ENCODE results near the gene CEACAM7.

The CEACAM7 gene

DNA sequence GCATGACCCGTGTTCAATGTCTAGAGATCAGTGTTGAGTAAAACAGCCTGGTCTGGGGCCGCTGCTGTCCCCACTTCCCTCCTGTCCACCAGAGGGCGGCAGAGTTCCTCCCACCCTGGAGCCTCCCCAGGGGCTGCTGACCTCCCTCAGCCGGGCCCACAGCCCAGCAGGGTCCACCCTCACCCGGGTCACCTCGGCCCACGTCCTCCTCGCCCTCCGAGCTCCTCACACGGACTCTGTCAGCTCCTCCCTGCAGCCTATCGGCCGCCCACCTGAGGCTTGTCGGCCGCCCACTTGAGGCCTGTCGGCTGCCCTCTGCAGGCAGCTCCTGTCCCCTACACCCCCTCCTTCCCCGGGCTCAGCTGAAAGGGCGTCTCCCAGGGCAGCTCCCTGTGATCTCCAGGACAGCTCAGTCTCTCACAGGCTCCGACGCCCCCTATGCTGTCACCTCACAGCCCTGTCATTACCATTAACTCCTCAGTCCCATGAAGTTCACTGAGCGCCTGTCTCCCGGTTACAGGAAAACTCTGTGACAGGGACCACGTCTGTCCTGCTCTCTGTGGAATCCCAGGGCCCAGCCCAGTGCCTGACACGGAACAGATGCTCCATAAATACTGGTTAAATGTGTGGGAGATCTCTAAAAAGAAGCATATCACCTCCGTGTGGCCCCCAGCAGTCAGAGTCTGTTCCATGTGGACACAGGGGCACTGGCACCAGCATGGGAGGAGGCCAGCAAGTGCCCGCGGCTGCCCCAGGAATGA is 18.9 kb upstream of the CEACAM7 start:
- peak; percentile 6 to 36 for DNase-seq (ENCODE audit: low read depth in 2 of 2)
- TF ChIP-seq, protein P1, sequence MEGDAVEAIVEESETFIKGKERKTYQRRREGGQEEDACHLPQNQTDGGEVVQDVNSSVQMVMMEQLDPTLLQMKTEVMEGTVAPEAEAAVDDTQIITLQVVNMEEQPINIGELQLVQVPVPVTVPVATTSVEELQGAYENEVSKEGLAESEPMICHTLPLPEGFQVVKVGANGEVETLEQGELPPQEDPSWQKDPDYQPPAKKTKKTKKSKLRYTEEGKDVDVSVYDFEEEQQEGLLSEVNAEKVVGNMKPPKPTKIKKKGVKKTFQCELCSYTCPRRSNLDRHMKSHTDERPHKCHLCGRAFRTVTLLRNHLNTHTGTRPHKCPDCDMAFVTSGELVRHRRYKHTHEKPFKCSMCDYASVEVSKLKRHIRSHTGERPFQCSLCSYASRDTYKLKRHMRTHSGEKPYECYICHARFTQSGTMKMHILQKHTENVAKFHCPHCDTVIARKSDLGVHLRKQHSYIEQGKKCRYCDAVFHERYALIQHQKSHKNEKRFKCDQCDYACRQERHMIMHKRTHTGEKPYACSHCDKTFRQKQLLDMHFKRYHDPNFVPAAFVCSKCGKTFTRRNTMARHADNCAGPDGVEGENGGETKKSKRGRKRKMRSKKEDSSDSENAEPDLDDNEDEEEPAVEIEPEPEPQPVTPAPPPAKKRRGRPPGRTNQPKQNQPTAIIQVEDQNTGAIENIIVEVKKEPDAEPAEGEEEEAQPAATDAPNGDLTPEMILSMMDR (IDR thresholded peaks at IDR 0.05; ENCODE audit: low read depth, low read length) = peak; percentile 49
- no peak overlapping the region for H3K4me3 ChIP-seq (replicated peaks in 1 of 2; ENCODE audit: low read depth in 2 of 2, low read length in 2 of 2)

DNA sequence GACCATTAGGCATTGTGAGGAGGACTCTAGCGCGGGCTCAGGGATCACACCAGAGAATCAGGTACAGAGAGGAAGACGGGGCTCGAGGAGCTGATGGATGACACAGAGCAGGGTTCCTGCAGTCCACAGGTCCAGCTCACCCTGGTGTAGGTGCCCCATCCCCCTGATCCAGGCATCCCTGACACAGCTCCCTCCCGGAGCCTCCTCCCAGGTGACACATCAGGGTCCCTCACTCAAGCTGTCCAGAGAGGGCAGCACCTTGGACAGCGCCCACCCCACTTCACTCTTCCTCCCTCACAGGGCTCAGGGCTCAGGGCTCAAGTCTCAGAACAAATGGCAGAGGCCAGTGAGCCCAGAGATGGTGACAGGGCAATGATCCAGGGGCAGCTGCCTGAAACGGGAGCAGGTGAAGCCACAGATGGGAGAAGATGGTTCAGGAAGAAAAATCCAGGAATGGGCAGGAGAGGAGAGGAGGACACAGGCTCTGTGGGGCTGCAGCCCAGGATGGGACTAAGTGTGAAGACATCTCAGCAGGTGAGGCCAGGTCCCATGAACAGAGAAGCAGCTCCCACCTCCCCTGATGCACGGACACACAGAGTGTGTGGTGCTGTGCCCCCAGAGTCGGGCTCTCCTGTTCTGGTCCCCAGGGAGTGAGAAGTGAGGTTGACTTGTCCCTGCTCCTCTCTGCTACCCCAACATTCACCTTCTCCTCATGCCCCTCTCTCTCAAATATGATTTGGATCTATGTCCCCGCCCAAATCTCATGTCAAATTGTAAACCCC is 17.5 kb upstream of the CEACAM7 start:
- TF ChIP-seq, protein P1 (IDR thresholded peaks at IDR 0.05; ENCODE audit: low read depth, low read length) = no peak
- DNase-seq (ENCODE audit: low read depth in 2 of 2) = peak; percentile 4 to 8
- no peak overlapping the region for H3K4me3 ChIP-seq (replicated peaks in 1 of 2; ENCODE audit: low read depth in 2 of 2, low read length in 2 of 2)

DNA sequence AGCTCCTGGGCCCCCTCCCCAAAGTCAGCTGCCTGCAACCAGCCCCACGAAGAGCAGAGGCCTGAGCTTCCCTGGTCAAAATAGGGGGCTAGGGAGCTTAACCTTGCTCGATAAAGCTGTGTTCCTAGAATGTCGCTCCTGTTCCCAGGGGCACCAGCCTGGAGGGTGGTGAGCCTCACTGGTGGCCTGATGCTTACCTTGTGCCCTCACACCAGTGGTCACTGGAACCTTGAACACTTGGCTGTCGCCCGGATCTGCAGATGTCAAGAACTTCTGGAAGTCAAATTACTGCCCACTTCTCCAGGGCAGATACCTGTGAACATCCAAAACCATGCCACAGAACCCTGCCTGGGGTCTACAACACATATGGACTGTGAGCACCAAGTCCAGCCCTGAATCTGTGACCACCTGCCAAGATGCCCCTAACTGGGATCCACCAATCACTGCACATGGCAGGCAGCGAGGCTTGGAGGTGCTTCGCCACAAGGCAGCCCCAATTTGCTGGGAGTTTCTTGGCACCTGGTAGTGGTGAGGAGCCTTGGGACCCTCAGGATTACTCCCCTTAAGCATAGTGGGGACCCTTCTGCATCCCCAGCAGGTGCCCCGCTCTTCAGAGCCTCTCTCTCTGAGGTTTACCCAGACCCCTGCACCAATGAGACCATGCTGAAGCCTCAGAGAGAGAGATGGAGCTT is 15.7 kb upstream of the CEACAM7 start:
- TF ChIP-seq, protein P1 (IDR thresholded peaks at IDR 0.05; ENCODE audit: low read depth, low read length) = no peak
- no peak for DNase-seq (ENCODE audit: low read depth in 2 of 2)
- no peak overlapping the region for H3K4me3 ChIP-seq (replicated peaks in 1 of 2; ENCODE audit: low read depth in 2 of 2, low read length in 2 of 2)

DNA sequence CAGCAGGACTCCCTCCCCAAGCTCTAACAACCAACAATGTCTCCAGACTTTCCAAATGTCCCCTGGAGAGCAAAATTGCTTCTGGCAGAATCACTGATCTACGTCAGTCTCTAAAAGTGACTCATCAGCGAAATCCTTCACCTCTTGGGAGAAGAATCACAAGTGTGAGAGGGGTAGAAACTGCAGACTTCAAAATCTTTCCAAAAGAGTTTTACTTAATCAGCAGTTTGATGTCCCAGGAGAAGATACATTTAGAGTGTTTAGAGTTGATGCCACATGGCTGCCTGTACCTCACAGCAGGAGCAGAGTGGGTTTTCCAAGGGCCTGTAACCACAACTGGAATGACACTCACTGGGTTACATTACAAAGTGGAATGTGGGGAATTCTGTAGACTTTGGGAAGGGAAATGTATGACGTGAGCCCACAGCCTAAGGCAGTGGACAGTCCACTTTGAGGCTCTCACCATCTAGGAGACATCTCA is 14.1 kb upstream of the CEACAM7 start:
- TF ChIP-seq, protein P1 (IDR thresholded peaks at IDR 0.05; ENCODE audit: low read depth, low read length) = no peak
- peak in 1 of 2 donors; percentile 57 for DNase-seq (ENCODE audit: low read depth in 2 of 2)

DNA sequence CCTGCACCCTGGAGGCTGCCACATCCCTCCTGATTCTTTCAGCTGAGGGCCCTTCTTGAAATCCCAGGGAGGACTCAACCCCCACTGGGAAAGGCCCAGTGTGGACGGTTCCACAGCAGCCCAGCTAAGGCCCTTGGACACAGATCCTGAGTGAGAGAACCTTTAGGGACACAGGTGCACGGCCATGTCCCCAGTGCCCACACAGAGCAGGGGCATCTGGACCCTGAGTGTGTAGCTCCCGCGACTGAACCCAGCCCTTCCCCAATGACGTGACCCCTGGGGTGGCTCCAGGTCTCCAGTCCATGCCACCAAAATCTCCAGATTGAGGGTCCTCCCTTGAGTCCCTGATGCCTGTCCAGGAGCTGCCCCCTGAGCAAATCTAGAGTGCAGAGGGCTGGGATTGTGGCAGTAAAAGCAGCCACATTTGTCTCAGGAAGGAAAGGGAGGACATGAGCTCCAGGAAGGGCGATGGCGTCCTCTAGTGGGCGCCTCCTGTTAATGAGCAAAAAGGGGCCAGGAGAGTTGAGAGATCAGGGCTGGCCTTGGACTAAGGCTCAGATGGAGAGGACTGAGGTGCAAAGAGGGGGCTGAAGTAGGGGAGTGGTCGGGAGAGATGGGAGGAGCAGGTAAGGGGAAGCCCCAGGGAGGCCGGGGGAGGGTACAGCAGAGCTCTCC is 13.5 kb upstream of the CEACAM7 start:
- no peak overlapping the region for H3K4me3 ChIP-seq (replicated peaks in 1 of 2; ENCODE audit: low read depth in 2 of 2, low read length in 2 of 2)
- TF ChIP-seq, protein P1 (IDR thresholded peaks at IDR 0.05; ENCODE audit: low read depth, low read length) = no peak
- no peak for DNase-seq (ENCODE audit: low read depth in 2 of 2)

More for the DNA sequence above, 14.1 kb upstream of the CEACAM7 start:
- no peak overlapping the region for H3K4me3 ChIP-seq (replicated peaks in 1 of 2; ENCODE audit: low read depth in 2 of 2, low read length in 2 of 2)
